OCI-LY7 (cell line): Measurements from ENCODE around the gene ZNF407.

Experiments used
- EZH2phosphoT487 ChIP-seq: fragments of 200-600 bp; sonication (generic); IDR thresholded peaks from 2 replicates; pipeline ENCODE4 v1.6.1; 2018; ENCODE audit warnings: low read depth, borderline replicate concordance, mild to moderate bottlenecking, mixed run types, antibody characterized with exemption, low read length, moderate library complexity, mixed read lengths
- TF ChIP-seq, protein P1 (sequence below): fragments of 200-600 bp; sonication (generic); conservative IDR thresholded peaks from 2 replicates; pipeline ENCODE4 v1.5.1; 2014; ENCODE audit warnings: mild to moderate bottlenecking, antibody characterized with exemption, low read length, moderate library complexity, mixed read lengths

DNA sequence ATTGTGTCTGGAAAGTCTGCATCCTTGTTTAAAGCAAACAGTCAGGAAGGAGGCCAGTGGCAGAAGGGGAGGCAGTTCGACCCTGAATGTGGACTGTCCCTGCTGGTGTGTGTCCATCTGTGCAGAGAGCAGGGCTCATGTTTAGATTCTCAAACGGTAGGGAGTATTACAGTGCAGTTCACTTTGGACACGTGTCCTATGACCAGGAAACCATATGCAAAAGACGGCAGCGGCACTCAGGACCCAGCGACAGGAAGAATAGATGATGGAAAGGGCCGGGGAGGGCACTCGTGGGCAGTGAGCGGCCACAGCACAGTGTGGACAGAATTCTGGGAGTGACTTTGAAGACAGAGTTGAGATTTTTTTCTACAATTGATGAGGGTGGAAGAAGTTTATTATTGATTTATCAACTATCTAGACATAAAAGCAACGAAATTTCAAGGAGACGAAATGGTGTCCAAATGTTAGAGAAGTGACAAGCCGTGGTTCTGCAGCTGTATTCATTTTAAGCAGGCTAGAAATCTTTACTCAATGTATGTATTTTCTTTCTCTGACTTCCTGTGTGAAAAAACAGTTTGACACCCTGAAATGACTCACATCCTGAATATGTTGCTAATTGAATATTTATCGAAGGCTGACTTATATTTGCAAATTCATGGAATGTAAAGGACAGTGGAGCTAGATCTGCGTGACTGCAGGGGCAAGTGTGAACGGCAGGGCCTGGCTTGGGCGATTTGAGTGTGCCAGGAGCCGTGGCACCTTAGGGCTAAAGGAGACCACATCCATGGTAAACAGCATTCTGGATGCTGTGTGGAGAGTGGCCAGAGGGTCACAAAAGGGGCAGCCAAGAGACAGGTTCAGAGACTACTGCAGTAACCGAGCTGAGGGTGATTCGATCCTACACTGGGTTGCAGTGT is 397.1 kb downstream of the ZNF407 start:
- no peak for TF ChIP-seq EZH2phosphoT487
- TF ChIP-seq, protein P1, sequence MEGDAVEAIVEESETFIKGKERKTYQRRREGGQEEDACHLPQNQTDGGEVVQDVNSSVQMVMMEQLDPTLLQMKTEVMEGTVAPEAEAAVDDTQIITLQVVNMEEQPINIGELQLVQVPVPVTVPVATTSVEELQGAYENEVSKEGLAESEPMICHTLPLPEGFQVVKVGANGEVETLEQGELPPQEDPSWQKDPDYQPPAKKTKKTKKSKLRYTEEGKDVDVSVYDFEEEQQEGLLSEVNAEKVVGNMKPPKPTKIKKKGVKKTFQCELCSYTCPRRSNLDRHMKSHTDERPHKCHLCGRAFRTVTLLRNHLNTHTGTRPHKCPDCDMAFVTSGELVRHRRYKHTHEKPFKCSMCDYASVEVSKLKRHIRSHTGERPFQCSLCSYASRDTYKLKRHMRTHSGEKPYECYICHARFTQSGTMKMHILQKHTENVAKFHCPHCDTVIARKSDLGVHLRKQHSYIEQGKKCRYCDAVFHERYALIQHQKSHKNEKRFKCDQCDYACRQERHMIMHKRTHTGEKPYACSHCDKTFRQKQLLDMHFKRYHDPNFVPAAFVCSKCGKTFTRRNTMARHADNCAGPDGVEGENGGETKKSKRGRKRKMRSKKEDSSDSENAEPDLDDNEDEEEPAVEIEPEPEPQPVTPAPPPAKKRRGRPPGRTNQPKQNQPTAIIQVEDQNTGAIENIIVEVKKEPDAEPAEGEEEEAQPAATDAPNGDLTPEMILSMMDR, result no peak
